Measurements from ENCODE around the gene FMO2.

DNA sequence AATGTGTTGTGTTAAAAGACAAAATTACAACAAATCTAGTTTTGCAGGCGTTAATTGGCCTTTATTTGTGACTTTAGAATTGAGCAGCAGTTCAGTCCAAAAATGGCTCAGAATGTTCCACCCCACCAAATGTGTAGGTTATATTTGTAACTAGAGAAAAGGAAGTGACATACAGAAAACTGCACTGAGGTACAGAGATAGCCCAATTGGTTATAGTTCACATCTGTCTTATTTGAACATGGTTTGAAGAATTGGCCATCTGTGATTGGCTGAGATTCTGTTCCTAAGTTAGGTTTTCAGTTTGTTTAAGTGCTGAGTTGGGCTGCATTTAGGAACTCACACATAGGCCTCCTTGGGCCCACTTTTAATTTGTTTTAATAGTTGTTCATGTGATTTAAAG lies 12.0 kb upstream of the FMO2 start:
- TF ChIP-seq TAF1 (IDR thresholded peaks at IDR 0.05; ENCODE audit: low read depth, low read length), result no peak
- no peak for TF ChIP-seq CREB1 (IDR thresholded peaks at IDR 0.05)
- no peak for TF ChIP-seq POLR2A (IDR thresholded peaks at IDR 0.05; ENCODE audit: control extremely low read depth in 1 of 2, low read depth in 2 of 2, low read length in 2 of 2)
- TF ChIP-seq, protein P1, sequence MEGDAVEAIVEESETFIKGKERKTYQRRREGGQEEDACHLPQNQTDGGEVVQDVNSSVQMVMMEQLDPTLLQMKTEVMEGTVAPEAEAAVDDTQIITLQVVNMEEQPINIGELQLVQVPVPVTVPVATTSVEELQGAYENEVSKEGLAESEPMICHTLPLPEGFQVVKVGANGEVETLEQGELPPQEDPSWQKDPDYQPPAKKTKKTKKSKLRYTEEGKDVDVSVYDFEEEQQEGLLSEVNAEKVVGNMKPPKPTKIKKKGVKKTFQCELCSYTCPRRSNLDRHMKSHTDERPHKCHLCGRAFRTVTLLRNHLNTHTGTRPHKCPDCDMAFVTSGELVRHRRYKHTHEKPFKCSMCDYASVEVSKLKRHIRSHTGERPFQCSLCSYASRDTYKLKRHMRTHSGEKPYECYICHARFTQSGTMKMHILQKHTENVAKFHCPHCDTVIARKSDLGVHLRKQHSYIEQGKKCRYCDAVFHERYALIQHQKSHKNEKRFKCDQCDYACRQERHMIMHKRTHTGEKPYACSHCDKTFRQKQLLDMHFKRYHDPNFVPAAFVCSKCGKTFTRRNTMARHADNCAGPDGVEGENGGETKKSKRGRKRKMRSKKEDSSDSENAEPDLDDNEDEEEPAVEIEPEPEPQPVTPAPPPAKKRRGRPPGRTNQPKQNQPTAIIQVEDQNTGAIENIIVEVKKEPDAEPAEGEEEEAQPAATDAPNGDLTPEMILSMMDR (IDR thresholded peaks at IDR 0.05; ENCODE audit: control extremely low read depth in 1 of 3, insufficient read depth in 1 of 3, low read depth in 1 of 3, low read length in 3 of 3), result no peak

Measured in H1 (cell line).